ENCODE data around the gene TNFRSF14.

- TF ChIP-seq CTCF (conservative IDR thresholded peaks at IDR 0.05; ENCODE audit: low read length): no peak
- no peak for TF ChIP-seq EZH2phosphoT487 (IDR thresholded peaks at IDR 0.05; ENCODE audit: borderline replicate concordance, low read depth, low read length)
These were observed 11.1 kb upstream of the TNFRSF14 start for GRCh38 chr1:2544875-2545640.
